ENCODE data around the gene ADD3. TPM values are rescaled to one million over a fixed set of nuclear protein-coding genes. Genes with fewer than 3 reads are reported as not detected.

Gene ADD3
- total and polyA plus RNA-seq, 2 of the 13 experiments (the other 11 are each of a cell fraction or from before 2014, with no cell fraction given) = 44.7 to 57.5 TPM

GRCh38 chr10:110160081-110160480, 152.3 kb downstream of the ADD3 start:
- H3K36me3 ChIP-seq (replicated peaks in 1 of 2; ENCODE audit: control insufficient read depth in 1 of 2, insufficient read depth in 2 of 2, low read length in 2 of 2) = no peaks in the 10 kb centered on the region
- no peak overlapping the region for H3K27ac ChIP-seq (ENCODE audit: extremely low read length, insufficient read depth, low read length)
- H3K79me2 ChIP-seq (ENCODE audit: insufficient read depth, low read length) = no peaks in the 10 kb centered on the region
- no peak overlapping the region for H3K9ac ChIP-seq (ENCODE audit: insufficient read depth, low read depth, low read length)
- POLR2A ChIA-PET = no interaction called here
- CTCF ChIA-PET (ENCODE audit: low intra/inter-chr PET ratio, low total read pairs) = no interaction called here
- no peak for DNase-seq (ENCODE audit: low spot score)
- in situ Hi-C loops (cut with HindIII; ENCODE audit: extremely low pct_ligation_motif_present, low pct_unique_long_range_greater_than_20kb) = no loop called here
- no peaks in the 10 kb centered on the region for H3K4me1 ChIP-seq (ENCODE audit: insufficient read depth, low read length)
- 31% methylated on average over 4 of the region's 4 CpGs for WGBS (ENCODE audit: low lambda C conversion rate)
- H2AFZ ChIP-seq (ENCODE audit: low read length) = no peak overlapping the region
- BruUV-seq (replicated peaks) = no TSS peak
- H3K4me2 ChIP-seq (ENCODE audit: low read depth, low read length) = no peak overlapping the region
- TF ChIP-seq ZSCAN21 (CRISPR knock-in tag; IDR thresholded peaks at IDR 0.05; ENCODE audit: borderline replicate concordance) (no peak), ZNF564 (CRISPR knock-in tag; IDR thresholded peaks at IDR 0.05) (no peak), ZNF407 (CRISPR knock-in tag; IDR thresholded peaks at IDR 0.05; ENCODE audit: not compliant biosample characterization) (no peak), CEBPB (IDR thresholded peaks at IDR 0.05; ENCODE audit: borderline replicate concordance, low read depth, low read length) (no peak), ARNT (IDR thresholded peaks at IDR 0.05) (no peak), ZNF383 (CRISPR knock-in tag; IDR thresholded peaks at IDR 0.05; ENCODE audit: borderline replicate concordance) (no peak), GATAD1 (CRISPR knock-in tag; IDR thresholded peaks at IDR 0.05) (no peak), ZKSCAN8 (CRISPR knock-in tag; IDR thresholded peaks at IDR 0.05; ENCODE audit: borderline replicate concordance) (no peak)
- TF ChIP-seq, protein P1, sequence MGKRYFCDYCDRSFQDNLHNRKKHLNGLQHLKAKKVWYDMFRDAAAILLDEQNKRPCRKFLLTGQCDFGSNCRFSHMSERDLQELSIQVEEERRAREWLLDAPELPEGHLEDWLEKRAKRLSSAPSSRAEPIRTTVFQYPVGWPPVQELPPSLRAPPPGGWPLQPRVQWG (CRISPR knock-in tag; IDR thresholded peaks at IDR 0.05; ENCODE audit: borderline replicate concordance, low read depth) = no peak
- TF ChIP-seq, protein P2, sequence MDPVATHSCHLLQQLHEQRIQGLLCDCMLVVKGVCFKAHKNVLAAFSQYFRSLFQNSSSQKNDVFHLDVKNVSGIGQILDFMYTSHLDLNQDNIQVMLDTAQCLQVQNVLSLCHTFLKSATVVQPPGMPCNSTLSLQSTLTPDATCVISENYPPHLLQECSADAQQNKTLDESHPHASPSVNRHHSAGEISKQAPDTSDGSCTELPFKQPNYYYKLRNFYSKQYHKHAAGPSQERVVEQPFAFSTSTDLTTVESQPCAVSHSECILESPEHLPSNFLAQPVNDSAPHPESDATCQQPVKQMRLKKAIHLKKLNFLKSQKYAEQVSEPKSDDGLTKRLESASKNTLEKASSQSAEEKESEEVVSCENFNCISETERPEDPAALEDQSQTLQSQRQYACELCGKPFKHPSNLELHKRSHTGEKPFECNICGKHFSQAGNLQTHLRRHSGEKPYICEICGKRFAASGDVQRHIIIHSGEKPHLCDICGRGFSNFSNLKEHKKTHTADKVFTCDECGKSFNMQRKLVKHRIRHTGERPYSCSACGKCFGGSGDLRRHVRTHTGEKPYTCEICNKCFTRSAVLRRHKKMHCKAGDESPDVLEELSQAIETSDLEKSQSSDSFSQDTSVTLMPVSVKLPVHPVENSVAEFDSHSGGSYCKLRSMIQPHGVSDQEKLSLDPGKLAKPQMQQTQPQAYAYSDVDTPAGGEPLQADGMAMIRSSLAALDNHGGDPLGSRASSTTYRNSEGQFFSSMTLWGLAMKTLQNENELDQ (CRISPR knock-in tag; IDR thresholded peaks at IDR 0.05; ENCODE audit: borderline replicate concordance) = no peak
- no peaks in the 10 kb centered on the region for H3K9me3 ChIP-seq (ENCODE audit: low read length)
- no peaks in the 10 kb centered on the region for H4K20me1 ChIP-seq (ENCODE audit: insufficient read depth, low read length)
- no peak for ATAC-seq
- FAIRE-seq = no peak
- no peak overlapping the region for H3K4me3 ChIP-seq (replicated peaks in 1 of 3; ENCODE audit: insufficient read depth in 1 of 3, low read depth in 2 of 3, low read length in 3 of 3)
- intact Hi-C loops (cut with micrococcal nuclease; ENCODE audit: unreplicated experiment) = no loop called here
- H3K27me3 ChIP-seq (ENCODE audit: control insufficient read depth in 1 of 2, insufficient read depth in 2 of 2, low read length in 2 of 2) = peaks cover 3 to 14% of the 10 kb centered on the region in 2 experiments; a peak in 2 of 5 replicates

All from HepG2 (cell line).